Panc1 (cell line): ENCODE measurements around the gene LUC7L2.

Experiments
- CTCF ChIP-seq: fragments of 450-650 bp; IDR thresholded peaks from 2 replicates; pipeline ENCODE4 v1.5.1; 2017; ENCODE audit warnings: mild to moderate bottlenecking
- POLR2AphosphoS5 ChIP-seq: IDR thresholded peaks from 2 replicates; pipeline ENCODE4 v1.6.1; 2012; ENCODE audit warnings: mild to moderate bottlenecking, low read depth, low read length, moderate library complexity
- TCF7L2 ChIP-seq: IDR thresholded peaks from 2 replicates; pipeline ENCODE4 v1.6.1; 2011; ENCODE audit warnings: mild to moderate bottlenecking, low read depth, low read length, inconsistent platforms

DNA sequence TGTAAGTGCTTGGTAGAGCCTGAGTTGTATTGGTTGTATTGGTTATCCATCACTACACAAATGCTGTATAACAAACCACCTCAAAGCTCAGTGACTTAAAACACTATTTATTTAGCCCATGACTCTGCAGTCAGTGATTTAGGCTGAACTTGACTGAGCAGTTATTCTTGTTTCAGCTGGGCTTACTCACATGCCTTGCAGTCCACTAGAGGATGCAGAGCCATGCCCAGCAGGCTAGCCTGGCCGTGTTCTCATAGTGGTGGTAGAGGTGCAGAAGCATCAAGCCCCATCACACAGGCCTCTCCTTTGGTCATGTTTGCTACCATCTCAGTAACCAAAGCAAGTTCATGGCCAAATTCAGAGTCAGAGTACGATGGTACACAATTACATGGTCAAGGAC lies 43.9 kb downstream of the LUC7L2 start:
- TF ChIP-seq CTCF (no peak), POLR2AphosphoS5 (no peak), TCF7L2 (no peak)
